GM21515 (cell line): Measurements from ENCODE around the gene FRY.

Experiments used
- ATAC-seq: cut with Tn5 transposase; IDR thresholded peaks from one replicate; pipeline ENCODE4 v1.9.1; 2021; ENCODE audit not compliant: unreplicated experiment

Gene FRY

DNA sequence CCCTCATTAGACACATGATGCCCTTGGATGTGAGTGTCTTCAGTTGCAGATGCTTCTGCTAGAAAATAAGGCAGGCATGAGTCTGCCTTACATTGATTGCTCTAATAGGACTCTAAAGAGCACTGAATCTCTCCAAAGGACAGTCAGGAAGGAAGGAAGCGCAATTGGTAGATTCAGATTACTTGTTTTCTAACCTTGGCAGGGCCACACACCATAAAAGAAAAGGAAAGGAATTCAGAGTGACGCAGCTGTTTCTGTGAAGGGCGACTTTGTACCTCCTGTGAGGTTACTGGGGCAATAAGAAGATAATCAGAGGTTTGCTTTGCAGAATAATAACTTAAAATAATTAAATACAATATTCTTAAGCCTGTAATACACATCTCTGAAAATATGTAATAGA is 48.0 kb downstream of the FRY start:
- no peak for ATAC-seq

DNA sequence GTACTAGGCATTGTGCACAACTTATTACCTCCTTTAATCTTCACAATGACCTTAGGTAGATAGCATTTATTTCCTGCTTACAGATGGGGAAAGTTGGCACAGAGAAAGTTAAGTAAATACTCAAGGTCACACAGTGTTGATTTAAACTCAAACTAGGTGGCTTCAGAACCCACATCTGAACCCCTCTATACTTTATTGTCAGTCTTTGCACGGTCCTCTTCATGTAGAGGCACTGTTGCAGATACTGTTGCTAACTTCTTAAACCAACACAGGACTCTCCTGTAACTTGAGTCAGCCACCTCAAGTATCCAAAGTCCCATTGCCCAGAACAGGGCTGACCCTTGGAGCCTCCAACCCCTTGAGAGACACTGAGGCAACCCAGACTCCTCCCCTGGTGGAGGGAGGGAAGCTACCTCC is 48.8 kb downstream of the FRY start:
- no peak for ATAC-seq

DNA sequence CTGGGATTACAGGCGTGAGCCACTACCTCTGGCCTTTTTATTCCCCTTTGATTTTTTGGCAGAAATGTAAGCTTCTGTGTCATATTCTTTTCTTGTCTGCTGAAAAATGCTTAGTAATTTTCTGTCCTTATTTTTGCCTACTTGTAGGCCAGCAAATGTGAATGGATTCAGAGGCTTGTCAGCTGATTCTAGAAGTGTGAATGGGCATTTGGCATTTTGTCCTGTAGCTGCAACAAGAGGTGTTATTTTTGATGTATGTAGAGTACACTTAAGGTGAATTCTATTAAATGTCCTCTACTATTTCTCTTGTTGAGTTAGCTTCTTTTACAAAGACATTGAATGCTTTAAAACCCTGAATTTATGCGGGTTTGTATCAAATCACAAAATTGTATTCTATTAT is 50.0 kb downstream of the FRY start:
- no peak for ATAC-seq

DNA sequence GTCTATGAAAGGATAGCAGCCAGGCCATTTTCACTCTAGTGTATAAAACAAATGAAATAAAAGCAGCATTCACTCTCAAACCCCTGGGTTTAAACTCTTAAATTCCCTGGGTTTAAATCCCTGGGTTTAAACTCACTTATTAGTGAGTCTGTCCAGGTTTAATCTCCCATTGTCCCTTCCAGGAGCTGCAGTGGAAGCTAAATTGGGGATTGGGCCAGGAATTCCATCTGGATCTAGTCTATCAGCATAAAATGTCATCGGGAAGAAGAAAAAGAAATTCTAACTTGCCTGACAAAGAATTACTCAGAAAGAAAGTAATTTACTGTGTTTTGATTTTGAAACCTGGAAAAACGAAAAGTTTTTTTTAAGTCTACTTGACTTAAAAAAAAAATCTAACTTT is 54.8 kb downstream of the FRY start:
- no peak for ATAC-seq

DNA sequence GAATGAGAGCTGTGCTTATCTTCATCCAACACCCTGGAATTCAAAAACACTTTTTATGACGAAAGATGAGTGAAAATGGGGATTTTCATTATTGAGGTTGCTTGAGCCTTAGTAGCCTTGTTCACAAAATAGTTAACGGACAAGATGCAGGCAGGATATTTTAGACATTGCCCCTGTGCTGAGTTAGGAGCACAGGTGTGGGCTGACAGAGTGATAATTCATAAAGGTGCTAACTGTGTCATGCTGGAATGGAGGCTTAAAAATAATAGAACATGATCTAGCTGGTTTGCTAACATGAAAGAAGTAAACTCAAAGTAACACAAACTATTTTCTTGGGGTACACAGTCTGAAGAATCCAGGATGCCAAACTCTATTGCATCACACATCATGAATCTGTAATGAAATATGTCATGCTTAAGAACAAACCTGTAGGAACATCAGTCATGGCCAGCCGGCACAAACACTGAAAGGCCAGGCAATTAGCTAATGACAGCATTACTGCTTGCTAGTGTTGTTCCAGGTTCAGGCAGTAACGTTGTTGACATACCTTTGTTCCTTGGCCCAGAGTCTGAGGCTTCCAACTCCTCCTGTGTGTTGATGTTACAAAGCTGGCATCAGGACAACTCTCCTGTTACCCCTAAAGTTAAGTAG is 55.3 kb downstream of the FRY start:
- ATAC-seq, result no peak

DNA sequence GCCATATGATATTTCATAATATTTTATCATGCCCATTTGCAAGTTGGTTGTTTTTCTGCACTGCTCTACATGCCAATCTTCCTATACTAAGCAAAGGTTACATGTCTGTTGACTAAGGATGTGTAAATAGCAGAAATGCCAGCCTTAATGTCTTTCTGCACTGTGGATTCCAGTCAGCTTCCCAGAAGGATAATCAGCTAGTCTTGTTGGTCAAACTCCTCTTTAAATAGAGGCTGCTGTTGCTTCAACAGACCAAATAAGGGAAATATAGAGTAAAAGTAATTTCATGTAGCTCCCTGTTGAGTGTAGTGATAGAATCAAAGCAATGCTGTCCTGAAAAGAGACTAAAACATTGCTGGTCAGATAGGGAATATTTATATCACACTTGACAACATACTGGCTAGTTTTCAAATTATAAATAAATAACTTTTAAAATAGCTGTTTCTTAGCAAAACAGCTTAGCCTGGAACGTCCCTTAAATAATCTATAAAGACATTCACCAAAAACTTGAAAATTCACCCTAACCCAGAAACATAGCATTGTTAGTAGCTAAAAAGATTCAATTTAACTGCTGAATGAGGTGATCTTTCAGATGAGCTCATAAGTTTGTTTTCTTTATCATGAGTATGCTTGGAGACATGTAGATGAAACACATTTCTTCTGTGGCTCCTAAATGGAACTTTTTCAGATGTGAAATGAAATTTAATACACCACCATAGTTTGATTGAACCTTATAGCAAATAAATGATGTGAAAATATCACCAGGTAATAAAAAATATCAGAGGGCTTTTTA is 56.6 kb downstream of the FRY start:
- ATAC-seq, result no peak

DNA sequence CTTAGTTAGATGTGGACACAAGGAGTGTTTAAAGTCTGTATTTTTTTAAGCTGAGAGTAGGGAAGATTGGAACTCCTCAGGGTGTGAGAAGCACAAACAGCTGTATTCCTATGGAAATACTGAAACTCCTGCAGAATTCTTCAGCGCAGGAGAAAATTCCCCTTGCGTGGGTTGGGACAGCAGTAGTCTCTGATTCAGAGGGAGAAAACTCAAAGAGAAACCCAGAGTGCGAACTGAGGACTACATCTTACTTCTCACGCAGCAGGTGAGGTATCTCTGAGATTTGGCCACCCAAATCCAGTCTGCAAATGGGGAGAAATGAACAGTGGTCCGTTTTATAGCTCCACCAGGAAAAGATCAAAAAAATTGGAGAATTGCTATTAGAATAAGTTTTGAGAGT is 60.9 kb downstream of the FRY start:
- ATAC-seq, result no peak

DNA sequence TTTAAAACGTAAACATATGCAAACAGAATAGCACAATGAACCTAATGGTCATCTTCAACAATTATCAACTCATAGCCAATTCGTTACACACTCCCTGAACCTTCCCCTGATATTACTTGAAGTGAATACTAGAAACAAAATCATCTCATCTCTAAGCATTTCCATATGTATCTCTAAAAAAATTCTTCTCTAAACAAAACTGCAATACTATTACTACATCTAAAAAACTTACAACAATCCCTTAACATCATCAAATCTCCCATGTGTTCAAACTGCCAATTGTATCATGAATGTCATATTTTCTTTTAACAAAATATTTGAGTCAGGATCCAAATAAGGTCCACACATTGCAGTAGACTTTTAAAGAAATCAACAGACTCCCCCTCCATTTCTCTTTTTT is 61.4 kb downstream of the FRY start:
- no peak for ATAC-seq

DNA sequence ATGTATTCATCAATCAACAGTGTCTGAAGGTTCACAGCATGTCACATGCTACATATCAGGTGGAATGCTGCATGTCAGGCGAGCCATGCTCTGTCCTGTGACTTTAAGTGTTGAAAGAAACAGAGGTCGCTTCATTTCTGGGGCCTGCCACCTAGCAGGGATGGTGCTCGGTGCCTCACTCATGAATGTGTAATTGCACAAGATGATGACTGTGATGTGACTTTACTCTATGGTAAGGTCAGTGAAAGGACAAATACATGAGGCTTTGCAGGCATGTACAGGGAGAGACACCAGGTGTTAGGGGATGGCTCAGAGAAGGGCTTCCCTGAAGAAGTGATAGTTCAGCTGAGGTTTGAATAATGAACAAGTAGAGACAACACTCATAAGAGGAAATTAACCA is 66.7 kb downstream of the FRY start:
- ATAC-seq, result no peak

DNA sequence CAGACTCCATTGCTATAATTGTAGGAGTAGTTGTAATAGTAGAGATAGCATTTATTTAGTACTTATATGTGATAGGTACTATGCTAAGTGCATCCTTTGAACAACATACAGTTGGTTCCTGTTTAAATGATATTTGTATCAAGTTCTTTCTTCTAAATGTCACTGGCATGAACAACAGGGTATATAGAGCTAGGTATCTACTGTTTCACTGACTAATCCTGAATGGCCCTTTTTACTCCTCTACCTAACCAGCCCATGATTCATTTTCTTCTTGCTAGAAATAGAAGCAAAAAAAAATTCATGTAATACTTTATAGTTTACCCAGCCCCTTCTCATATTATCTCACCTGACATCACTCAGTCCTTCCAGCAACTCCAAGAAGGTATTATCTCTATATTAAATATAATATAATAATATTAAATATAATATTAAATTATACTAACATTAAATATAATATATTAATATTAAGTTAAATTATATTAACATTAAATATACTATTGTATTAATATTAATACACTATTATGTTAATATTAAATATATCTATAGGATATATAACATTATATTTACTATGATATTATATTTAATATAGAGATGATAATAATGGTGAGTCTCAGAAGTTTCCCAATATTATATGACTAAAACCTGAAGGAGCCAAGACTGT is 74.2 kb downstream of the FRY start:
- no peak for ATAC-seq

DNA sequence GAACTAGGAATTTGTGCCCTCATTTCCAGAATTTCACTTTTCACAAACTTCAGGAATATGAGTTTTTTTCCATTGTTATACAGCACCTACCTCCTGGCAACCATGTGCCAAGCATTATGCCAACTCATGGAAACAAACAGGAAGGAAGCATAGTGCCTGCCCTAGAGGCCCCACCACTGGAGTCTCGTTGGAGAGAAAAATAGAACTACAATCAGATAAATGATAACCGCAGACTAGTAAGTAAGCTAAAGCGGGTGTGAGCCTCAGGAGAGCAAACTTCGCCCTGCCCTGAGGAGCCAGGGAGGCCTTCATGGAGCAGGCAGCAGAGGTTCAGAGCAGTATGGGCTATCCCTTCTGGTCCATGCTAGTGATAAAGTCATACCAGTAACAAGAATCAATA is 75.9 kb downstream of the FRY start:
- ATAC-seq, result no peak

DNA sequence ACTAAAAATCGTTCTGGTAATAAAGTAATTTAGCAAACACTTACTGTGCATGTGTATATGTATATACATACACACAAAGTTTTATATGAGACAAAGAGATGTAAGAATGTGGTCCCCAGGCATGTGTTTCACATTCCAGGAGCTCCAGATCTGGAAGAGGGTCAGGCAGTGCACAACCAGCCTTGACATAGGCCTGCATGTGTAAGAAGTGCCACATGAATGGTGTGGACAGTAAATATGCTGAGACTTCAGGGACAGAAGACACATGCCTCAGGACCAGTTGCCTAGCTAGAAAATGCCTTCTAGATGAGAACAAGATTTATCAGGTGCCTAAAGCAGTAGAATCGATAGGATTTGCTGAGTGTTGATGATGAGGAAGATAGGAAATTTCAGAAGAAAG is 76.4 kb downstream of the FRY start:
- ATAC-seq, result no peak

DNA sequence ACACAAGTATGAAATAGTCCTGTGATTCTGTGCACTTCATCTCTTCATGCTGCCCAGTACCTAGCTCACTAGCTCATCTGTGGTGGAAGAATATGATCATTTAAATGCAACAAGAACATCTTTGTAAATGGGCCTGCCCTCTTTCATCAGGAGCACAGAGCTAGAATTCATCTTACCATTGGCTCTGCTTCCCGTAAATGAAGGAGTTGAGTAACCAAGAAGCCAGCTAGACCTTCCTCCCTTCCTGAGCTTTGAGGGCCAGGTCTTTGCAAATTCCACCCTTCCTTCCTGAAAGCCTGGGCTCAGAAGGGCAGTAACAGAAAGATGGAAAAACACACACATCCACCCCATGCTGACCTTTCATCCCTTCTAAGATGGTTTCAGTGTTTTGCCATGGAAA is 82.0 kb downstream of the FRY start:
- no peak for ATAC-seq

DNA sequence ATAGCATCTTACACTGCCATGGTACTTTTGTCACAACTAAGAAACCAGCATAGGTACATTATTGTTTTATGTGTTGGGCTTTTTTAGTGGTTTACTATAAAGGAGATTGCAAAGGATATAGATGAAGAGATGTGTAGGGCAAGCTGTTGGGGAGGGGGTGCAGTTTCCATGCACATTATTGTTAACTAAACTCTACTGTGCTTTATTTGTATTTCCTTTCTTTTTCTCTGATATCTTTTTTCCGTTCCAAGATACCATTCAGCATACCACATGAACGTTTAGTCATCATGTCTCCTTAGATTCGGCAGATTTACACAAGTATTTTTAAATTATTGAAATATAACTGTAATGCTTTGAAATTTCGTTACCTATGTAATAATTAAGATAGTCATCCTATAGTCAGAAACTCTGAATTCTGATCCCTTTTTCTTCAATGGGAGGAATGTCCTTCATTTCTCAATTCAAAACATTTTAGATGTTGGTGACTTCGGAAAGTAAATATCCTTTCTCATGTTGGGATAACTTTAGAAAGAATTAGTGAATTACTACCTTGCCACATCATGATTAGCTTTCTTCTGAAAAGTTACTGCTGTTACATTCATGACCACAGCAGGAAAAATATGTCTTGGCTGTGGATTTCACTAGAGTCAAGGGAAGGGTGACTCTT is 82.8 kb downstream of the FRY start:
- no peak for ATAC-seq

DNA sequence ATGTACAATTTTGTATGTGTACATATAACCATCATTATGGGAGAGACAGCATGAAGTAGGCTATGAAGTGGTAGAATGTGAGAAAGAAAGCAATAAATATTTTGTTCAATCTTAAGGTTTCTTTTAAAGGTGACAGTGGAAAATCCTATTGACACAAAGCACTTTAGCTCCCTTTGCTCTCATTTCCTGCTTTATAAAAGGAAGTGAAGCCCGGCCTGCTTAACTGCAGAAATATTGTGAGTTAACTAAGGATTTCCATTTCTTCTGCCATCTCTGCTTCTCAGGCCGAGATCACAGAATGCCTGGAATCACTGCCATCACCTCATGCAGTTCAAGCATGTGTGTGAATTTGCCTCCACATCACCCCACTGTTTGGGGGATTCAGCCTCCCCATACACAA is 83.5 kb downstream of the FRY start:
- no peak for ATAC-seq

DNA sequence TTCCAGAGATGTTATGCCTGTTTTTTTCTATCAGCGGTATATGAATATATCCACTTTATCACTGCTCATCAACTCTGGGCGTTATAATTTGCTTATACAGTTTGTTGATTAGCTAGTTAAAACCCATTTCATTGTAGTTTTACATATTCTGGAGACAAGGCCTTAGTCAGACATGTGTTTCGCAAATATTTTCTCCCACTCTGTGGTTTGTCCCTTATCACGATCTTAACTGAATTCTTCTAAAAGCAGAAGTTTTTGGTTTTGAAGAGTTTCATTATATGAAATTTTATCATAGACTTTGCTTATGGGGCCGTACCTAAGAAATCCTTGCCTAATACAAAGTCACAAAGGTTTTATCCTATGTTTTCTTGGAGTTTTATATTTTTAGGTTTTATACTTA is 84.6 kb downstream of the FRY start:
- ATAC-seq, result no peak

DNA sequence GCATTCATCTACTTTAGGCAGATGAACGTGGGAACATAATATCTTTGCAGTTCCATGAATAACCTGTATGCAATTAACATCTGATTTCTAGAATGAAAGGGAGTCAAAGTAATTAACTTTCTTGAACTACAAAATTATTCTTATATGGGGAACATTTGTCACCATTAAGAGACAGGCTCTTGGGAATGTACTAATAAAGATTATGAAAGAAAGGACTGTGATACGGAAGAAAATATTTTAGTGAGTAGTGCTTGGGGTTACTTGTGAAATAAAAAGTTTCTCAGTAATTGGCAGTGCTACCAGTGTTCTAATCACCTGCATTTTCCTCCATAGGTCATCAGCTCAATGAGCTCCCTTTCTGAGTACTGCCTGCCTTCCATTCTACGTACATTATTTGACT is 85.4 kb downstream of the FRY start:
- no peak for ATAC-seq

DNA sequence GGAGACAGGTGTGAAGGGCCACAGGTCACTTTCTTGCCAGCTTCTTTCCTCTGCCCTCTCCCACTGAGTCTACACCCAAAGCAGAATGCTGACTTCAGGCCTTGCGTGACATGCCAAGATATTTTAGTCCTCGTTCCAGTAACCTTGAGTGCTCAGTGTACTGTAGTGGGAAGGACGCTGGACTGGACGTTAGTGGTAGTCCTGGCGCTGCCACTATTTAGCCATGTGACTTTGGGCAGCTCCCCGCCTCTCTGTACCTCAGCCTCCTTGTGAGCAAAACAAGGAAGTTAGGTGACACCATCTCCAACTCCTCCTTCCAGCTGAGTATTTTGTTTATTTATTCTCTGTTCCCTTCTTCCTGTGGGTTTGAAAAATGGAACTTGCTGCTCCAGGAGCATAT is 86.1 kb downstream of the FRY start:
- ATAC-seq, result no peak

DNA sequence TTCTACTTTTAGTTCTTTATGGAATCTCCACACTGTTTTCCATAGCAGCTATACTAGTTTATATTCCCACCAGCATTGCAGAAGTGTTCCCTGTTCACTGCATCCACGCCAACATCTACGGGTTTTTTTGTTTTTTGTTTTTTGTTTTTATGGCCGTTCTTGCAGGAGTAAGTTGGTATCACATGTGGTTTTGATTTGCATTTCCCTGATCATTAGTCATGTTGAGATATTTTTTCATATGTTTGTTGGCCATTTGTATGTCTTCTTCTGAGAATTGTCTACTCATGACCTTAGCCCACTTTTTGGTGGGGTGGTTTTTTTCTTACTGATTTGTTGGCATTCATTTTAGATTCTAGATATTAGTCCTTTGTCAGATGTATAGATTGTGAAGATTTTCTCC is 89.7 kb downstream of the FRY start:
- no peak for ATAC-seq

DNA sequence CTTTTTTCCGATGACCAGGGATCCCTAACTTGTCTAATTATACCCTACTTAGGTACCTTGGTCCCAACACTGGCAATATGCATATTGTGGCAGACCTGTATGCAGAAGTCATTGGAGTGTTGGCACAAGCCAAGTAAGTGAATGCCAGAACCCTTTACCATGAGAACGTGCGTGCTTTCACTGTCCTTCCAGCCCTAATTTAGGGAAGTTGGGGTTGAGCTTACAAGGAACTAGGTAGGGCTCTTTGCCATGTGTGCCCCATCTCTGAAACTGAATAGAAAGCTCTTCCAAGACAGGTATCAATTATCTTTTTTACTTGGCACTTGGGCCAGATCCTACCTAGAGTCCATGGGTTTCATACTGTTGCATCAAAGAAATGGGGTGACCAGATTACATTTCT is 93.2 kb downstream of the FRY start:
- ATAC-seq, result no peak

DNA sequence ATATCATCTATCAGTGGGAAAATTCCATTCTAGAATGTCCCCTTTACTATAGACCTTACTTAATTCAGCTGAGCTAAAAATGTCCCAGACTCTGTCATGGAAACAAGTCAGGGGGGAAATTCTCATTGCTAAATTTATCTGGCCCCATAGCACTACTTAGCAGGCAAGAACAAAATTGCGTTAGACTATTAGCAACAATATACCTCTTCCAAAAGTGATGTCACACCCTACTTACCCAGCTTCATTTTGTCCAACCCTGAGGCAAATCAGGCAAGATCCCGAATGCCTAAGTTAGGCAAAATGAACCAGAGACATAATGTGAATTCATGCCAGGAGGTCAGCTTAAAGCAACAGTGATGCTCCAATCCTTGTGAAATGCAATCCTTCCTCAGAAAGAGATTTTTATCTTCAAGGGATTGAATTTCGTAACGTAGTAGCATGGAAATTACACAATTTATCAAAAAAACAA is 93.7 kb downstream of the FRY start:
- no peak for ATAC-seq

DNA sequence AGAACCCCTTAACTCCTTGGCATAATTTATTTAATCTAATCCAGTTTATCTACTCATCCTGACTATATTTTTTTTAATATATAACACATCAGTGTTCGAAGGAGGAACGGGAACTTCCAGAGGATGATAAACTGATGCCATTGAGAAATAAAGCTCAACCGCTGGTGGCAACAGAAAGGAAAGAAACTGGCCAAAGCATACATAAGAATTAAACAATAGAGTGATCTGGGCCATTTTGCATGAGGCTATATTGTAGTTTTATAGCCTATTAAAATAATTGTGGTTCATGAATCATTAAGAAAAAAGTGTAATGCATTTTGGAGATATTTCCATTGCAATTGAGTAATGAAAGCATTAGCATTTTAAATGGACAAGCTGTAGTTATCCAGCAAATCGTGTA is 94.2 kb downstream of the FRY start:
- no peak for ATAC-seq
